Cerebellar cortex (tissue), 1 donor: Measurements from ENCODE around the gene GPS1.

Experiments used
- DNase-seq: peaks from one replicate; pipeline ENCODE4 v3.0.0-alpha.2; 2015; ENCODE audit warnings: low spot score

The GPS1 gene

DNA sequence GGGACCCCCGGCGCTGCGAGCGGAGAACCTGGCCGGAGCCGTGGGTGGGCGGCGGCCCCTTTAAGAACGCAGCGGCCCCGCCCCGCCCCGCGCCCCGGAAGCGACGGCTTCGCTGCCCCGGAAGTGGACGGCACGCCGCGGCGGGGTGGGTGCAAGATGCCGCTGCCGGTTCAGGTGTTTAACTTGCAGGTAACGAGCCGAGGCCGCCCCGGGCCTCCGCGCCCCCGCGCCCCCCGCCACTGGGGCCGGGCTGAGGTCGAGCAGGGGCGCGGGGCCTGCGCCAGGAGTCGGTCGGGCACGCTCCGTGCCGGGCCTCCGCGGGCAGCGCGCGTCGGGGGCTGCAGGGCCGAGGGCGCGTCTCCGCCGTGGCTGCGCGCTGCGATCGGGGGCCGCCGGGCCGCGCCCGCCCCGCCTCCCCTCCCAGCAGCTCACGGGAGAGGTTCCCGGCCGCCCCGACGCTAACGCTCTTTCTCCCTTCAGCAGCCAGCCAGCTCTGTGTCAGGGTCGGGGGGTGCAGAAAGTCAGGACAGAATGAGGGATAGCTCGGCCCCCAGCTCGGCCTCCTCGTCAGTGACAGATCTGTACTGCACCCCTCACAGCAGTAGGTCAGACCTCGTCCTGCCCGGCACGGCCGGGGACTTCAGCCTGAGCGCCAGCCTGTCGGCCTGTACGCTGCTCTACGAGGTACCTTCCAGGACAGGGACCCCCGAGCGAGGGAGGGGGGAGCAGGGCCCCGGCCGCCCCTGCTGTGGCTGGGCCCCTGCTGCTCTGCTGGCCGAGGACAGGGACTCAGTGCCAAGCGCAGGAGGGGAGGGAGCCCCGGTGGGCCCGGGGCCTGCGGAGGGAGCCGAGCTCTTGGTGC is at the start of gene GPS1, which contains the start of gene RFNG:
Gene GPS1, plus strand, starts transcription at position 123 of the 862 bp plus-strand sequence. Its CDS starts 34 bp downstream, at position 157.
Gene RFNG, minus strand, starts transcription at position 36 of the 862 bp plus-strand sequence. CDS start 45 bp downstream, outside the sequence.
- DNase-seq = peak; percentile 64

DNA sequence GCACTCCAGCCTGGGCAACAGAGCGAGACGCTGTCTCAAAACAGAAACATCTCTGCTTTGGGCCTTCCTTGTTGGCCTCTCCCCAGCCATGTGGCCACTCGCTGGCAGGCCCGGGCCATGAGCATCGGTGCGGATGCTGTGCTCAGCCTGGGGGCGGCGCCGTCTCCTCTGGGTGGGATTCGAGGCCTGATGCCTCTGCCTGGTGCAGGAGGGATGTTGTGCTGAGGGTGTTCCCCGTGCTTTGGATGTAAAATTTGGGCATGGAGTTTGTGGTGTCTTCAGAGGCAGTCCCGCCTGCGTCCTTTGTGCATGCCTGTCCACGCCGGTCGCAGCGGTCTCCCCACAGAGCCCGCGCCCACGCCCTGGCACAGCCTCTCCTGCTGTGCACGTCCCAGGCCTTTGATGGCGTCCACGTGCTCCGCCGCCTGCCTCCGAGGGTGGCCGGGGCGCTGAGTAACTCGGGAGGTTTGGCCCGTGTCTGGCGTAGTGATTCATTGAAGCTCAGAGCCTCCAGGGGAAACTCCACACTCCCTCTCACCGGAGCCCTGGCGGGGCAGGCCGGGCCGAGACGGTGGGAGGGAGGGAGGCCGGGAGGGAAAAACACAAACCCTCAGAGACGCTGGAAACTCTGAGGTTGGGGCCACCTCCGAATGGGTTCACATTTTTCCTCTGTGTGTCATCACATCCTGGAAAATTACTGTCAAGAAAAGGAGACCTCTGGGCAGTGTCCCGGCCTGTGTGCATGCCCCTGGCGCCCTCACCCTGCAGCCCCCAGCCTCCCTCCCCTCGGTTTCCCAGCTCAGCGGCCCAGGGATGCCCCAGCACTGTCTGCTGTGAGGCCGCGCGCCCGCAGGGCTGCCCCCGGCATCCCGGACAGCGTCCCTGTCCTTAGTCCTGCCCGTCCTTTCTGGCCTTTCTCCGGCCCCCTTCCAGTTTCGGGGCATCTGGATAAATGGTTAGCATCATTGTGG is 48.0 kb upstream of the GPS1 start:
- no peak for DNase-seq

DNA sequence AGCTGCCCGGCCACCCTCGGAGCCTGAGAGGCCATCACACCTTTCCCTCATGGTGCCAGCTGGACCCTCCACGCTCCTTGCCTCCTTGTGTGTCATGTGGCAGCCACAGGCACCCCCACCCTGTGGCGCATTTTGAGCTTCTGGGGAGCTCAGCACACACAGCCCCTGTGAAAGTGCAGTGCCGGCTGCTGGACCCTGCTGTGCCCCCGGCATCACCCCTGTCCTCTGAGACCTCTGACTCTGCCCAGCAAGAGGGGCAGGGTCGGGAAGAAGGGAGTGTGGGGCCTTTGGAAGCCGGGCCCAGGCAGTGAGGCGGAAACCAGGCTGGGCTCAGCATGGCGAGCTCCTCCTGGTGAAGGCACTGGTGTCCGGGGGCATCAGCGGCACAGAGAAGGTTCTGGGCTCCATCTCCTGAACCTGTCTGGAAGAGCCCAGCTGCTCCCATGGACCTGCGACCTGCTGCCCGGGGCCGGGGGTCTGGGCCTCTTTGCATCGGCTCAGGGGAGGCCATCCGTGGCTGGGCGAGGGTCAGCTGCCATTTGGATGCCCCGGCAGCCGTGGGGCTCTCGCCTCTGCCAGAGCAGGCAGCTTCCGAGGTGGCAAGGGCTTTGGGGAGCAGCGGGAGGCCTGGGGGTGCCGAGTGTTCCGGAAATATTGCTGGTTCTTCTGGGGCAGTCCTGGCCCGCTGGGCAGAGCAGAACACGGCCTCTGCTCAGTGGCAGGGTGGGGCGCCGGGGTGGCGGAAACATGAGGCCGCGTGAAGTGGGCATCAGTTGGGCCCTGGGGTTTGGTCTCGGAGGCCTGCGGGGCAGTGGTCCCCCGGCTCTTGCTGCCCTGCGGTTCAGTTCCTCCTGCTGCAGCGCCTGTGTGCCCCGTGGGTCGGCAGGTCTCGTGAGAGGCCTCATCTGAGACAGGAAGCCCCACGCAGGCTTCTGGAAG is 46.9 kb upstream of the GPS1 start:
- no peak for DNase-seq

DNA sequence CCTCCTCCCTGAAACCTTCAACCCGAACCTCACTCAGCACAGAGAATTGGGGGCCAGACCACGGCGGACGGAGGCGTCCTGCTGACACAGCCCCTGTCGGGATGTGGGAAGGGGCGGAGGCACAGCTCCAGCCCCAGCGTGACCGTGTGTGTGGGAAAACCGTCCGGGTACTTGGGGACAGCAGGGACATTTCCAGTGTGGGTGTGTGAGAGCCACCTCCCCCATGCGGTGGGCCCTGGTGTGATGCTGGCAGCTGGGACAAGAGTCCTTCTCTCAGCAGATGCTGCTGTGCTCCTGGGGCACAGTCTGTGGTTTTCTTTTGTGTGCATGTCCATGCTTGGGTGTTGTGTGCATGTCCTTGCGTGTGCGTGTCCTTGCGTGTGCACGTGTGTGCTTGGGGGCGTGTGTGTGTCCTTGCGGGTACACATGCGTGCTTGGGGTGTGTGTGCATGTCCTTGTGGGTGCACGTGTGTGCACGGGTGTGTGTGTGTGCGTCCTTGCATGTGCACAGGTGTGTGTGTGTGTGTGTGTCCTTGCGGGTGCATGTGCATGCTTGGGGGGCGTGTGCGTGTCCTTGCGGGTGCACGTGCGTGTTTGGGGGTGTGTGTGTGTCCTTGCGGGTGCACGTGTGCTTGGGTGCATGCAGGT is 45.9 kb upstream of the GPS1 start:
- DNase-seq = no peak

DNA sequence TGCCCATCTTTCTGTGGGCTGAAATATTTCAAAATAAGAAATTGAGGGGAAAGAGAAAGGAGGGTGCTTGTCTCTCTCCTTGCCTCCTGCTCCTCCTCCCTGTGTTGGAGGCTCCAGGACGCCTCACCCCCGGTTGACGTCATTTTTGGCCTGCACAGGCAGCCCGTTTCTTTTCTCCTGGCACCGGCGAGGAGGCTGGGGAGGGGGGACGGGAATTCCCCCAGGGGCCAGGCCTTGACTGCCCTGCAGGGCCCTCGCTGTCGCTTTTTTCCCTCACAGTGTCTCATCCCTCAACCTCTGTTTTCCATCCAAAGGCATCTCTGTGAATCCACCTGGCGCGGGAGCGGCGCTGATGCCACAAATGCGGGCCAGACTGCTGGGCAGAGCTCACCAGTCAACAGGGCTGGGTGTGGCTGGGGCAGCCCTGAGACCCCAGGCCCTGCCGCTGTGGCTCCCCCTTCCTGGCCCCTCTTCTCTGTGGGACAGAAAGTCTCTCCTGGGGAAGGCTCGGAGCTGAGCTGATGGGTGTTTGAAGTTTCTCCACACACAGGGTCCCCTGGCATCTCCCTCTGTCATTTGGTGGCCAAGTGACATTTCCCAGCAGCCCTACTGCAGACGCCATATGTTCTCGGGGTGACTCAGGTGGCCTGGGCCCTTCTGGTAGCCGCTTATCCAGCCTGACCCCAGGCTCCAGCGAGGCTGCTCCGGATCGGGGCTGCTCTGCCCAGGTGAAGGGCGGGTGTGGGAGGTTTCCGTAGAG is 45.0 kb upstream of the GPS1 start:
- DNase-seq = peak; percentile 78

DNA sequence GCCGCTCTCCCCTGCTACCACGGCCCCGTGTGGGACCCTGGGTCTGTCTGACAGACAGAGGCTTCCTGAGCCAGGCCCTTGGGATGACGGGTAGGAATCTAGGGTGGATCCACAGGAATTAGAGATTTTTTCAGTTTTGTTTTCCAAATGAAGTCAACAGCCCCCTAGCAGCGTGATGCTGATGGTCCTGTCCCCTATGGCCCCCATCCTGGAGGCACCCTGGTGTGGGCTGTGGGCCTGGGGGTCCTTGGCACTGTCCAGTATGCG is 44.5 kb upstream of the GPS1 start:
- no peak for DNase-seq

DNA sequence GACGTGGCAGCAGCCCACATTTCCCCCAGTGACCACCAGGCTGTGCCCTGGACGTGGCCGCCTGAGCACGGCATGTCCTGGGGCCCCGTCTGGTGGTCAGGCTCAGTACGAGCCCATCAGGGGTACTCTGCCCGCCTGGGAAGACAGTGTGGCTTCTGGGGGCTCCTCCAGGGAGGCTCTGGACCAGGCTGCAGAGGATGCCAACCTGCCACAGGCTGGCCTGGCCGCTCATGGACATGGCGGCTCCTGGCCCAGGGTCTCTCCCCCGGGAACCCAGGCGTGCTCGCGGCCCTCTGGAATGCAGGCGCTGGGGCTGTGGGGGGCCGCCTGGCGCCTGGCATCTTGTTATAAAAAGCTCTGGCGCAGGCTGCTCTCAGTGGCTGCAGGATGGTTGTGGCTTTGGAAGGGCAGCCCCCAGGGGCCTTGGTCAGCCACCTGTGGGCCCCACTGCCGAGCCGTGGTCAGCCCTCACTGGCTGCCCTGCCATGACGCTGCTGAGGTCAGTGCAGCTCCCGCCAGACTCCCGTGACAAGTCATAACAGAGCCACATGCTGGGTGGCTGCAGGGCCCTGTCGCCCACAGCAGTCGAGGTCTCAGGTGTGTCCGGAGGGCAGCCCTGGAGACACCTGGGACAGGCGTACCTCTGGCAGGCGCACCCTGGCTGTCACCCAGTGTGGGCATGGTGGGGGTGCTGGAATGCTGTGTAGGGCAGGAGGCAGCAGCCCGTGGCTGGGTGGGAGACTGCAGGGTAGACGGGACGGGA is 44.0 kb upstream of the GPS1 start:
- no peak for DNase-seq

DNA sequence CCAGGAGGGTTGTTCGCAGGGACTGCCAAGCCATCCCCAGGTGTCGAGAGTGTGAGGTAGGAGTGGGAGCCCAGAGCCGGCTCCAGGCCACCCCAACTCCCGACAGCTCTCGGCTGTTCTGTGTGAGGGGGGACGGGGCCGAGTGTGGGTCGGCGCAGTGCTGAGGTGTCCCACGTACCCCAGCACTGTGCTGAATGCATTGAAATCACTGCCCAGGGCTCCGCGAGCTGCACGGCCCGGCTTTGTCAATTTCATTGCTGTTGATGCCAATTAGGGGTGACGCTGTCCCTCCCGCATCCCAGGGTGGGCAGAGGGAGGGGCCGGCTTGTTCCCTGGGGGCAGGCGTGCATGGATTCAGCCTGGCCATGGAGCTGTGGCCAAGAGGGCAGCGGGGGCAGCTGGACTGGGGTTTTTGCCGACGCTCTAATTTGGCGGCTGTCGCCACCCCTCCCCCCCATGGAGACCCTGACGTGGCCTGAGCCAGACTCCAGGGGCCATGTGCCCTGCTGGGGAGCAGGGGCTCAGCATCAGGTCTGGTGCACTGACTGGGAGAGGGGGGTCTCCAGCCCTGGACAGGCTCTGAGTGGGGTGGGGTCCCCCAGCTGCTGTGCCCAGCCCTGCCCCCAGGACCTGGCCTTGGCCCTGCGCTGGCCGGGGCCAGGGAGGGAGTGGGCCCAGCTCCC is 43.3 kb upstream of the GPS1 start:
- no peak for DNase-seq

DNA sequence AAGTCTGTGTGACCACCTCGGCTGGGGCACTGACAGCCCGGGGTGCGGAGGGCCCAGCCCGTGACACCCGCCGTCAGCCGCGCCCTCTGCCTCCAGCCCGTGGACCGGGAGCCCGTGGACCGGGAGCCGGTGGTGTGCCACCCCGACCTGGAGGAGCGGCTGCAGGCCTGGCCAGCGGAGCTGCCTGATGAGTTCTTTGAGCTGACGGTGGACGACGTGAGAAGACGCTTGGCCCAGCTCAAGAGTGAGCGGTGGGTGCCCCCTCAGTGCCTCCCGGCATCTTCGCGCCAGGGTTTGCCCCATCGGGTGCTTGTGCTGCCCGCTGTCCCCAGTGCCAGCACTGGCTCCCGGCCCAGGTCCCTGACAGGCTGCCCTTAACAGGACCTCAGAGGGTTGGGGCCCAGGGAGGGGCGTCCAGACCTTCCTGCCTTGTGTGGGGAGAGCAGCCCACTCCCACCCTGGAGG is 42.7 kb upstream of the GPS1 start:
- DNase-seq = no peak

DNA sequence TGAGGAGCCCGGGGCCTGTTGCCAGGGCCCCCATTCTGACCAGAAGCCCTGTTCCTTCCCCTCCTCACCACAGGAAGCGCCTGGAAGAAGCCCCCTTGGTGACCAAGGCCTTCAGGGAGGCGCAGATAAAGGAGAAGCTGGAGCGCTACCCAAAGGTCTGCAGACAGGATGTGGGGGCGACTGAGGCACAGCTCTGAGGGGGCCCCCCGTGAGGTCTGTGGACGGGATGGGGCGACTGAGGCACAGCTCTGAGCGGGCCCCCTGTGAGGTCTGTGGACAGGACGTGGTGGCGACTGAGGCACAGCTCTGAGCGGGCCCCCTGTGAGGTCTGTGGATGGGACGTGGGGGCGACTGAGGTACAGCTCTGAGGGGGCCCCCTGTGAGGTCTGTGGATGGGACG is 42.3 kb upstream of the GPS1 start:
- no peak for DNase-seq

DNA sequence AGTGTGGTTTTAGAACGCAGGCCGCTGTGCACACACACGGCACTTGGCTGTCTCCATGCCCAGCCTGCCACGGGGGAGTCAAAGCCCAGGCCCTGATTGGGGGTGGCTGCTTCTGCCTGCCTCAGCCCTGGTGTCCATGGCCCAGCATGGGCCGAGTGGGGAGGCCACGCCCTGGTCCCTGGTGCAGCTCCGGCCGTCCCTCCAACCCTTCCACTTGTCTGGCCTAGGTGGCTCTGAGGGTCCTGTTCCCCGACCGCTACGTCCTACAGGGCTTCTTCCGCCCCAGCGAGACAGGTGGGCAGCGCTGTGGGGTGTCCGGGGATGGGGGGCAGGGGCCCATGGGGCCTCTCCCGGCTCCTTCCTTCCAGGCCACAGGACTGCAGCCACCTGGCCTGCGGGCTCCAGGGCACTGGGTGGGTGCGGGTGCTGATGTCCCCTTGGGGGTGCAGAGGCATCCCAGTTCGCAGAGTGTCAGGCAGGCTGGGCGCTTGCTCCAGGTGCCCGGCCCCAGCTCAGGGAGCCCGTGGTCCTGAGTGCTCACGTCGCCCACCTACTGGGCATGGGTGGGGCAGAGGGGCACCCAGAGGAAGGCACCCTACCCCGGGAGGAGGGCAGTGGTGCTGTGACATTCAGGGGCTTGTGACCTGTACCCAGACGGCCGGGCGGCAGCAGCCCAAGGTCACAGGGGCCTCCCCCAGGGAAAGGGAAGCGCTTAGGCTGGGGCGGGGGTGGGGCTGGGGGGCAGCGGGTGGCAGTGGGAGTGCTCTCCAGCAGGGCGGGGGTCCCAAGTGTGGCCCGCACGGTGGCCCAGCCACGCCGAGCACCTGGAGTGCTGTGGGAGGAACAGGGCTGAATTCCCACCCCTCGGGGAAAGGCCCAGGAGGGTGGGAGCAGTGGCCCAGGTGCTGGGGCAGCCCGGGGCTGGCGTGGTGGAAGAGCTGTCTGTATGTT is 40.8 kb upstream of the GPS1 start:
- no peak for DNase-seq

DNA sequence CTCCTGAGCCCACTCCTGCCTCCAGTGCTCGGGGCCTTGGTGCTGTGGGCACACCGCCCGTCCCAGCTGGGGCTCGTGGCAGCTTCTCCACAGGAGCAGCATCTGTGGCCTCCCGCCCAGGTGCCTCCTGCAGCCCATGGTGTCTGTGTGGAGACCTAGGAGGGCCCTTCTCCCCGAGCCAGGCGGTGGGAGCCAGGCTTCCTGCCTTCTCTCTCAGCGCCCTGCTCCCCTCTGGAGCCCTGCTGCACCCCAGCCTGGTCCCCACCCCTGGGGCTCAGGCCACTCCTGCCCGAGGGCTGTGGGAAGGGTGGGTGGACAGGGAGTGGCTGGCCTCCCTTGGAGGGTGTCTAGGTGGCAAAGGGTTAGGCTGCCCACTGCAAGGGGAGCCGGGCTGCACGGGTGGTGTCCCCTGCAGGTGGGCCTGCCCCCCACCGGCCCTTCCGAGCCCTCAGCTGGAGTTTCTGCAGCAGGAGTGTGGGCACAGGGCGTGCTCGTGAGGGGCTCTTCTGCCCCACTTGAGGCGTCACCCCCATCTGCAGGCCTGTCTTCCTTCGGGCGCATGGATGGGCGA is 40.0 kb upstream of the GPS1 start:
- DNase-seq = no peak

DNA sequence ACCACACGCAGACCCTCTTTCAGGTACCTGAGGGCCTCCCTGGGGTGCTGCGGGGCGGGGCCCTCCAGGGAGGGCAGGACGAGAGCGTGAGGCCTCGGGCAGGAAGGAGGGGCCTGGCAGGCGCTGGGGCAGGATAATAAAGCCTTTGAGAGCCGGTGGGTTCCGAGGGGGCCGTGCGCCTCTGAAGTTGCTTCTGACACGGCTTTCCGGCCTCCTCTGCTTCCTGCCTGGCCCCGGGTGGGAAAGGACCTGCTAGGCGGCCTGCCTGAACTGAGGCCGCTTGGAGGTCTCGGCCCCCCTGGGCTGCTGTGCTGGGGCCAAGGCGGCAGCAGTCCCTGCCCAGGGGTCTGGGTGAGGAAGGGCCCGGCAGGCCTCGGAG is 39.4 kb upstream of the GPS1 start:
- no peak for DNase-seq

DNA sequence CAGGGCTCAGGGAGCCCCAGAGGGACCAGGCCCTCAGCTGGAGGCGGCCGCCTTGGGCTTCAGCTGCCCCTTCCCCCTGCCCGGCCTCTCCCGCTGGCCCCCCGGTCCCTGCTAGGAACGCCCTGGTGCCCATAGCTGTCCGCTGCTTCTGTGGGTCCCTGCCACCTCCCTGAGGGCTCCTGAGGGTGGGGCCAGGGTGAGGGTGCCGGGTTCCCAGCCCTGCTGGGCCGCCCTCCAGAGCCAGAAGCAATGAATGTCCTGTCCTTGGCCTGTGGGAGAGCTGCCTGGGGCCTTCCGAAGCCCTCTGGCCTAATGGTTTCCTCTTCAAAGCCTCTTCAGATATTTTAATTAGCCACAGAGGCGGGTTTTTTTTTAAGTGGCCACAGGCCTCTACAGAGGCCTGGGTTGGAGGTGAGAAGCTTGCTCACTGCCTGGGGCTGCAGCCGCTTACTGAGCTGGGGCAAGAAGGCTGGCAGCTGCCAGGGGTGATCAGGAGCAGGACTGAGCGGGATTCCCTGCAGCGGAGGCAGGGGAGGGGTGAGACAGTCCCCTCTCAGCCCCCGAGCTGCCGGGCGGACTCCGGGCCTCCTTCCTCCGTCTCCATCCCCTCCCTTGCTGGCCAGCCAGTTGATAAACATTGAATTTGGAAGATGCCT is 38.9 kb upstream of the GPS1 start:
- DNase-seq = no peak

DNA sequence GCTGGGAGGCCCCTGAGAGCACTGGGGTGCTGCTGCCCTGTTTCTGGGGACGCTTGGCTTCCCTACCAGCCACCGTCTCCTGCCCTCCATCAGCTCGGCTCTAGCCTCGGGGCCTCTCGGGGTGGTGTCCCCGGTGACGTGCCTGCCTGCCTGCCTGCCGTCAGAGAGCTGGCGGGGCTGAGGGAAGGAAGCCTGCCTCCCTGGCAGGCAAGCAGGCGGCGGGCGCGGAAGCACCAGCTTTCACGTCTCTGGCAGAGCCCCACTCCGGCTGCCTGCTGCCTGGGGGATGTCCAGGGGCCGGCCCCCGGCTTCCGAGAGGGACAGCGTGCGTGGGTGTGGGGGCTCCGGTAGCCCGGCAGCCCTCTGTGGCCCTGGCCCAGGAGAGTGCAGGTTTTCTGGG is 38.4 kb upstream of the GPS1 start:
- DNase-seq = peak; percentile 63

DNA sequence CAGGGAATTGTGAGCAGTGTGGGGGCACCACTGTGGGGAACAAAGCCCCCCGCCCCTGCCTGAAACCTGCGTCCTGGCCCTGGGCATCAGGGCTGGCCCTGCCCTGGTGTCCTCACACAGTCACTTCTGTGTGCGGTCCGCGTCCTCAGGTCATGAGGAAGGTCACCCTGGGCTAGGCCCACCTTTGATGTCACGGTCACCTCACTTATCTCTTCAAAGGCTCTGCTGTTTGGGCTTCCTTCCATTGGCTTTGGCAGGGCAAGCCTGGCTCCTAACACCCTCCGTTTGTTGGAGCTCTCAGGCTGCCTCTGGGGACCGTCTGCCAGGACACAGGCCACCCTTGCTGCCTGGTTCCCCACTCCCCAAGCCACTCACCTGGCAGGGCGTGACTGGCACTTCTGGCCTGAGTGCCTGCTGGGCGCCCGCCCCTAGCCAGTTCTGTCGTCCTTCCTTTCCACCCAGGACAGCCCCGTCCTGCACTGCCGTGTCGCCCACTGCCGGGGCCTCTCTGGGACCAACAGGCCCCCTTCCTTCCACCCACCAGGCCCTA is 37.9 kb upstream of the GPS1 start:
- no peak for DNase-seq

DNA sequence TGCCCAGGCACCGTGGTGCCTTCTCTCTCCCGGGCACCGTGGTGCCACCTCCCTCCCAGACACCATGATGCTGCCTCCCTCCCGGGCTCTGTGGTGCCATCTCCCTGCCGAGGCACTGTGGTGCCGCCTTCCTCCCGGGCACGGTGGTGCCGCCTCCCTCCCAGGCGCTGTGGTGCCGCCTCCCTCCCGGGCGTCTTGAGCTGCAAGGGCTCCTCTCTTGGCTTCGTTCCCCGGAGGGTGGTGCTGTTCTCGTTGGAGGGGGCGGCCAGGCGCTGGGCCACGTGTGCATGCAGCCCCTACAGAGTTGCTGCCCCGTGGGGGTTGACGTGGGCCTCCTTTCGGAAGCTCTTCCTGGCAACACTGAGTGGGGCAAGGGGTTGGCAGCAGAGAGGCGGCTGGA is 37.3 kb upstream of the GPS1 start:
- no peak for DNase-seq
